Thyroid gland (tissue), 4 donors: Measurements from ENCODE around the gene COL9A1.

Experiments used
- POLR2A ChIP-seq, 2 donors: fragments of 450-650 bp; IDR thresholded peaks; one replicate each; pipeline ENCODE4 v1.6.1; 2017; ENCODE audit warnings: antibody characterized with exemption in 2 of 2, mild to moderate bottlenecking in 2 of 2, moderate library complexity in 1 of 2
- TF ChIP-seq, protein P1 (sequence below), 6 experiments: fragments of 200-600 bp in 3 of 6; fragments of 450-650 bp in 3 of 6; sonication (generic) in 3 of 6; IDR thresholded peaks; one replicate each; pipeline ENCODE4 v1.5.1; 2016 to 2019; ENCODE audit warnings: antibody characterized with exemption in 6 of 6, mild to moderate bottlenecking in 2 of 6, inconsistent platforms in 1 of 6, moderate library complexity in 1 of 6

DNA sequence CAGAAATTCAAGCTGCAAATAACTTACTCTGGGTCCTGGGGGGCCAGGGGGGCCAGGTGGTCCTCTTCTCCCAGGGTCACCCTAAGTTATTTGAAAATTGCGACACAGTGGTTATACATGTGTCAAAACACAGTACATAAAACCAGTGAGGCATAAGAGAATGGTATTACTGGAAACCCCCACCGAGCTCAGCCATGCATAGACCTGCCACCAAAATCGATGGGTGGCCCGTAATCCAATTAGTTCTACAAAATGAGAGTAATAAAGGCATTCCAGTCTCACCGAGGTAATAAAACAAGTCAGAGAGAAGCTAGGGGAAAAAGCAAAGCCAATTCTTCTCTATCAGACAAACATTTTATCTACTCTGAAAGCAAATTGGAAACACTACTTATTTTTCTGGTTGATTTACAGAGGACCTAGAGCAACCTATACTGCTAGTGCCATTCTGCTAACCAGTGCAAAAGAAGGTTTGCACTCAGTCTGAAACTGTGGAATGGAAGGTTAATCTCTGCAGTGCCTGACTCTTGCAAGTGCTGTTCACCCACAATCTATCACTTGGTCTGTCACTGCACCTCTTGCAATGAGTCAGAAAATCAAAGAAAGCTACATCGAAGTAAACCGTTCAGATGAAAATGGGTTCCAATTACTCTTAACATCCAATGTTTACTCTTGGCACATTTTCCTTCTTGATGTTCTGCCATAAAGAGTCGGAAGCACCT lies 32.4 kb downstream of the COL9A1 start:
- no peak for TF ChIP-seq POLR2A (IDR thresholded peaks at IDR 0.05)
- TF ChIP-seq, protein P1, sequence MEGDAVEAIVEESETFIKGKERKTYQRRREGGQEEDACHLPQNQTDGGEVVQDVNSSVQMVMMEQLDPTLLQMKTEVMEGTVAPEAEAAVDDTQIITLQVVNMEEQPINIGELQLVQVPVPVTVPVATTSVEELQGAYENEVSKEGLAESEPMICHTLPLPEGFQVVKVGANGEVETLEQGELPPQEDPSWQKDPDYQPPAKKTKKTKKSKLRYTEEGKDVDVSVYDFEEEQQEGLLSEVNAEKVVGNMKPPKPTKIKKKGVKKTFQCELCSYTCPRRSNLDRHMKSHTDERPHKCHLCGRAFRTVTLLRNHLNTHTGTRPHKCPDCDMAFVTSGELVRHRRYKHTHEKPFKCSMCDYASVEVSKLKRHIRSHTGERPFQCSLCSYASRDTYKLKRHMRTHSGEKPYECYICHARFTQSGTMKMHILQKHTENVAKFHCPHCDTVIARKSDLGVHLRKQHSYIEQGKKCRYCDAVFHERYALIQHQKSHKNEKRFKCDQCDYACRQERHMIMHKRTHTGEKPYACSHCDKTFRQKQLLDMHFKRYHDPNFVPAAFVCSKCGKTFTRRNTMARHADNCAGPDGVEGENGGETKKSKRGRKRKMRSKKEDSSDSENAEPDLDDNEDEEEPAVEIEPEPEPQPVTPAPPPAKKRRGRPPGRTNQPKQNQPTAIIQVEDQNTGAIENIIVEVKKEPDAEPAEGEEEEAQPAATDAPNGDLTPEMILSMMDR (IDR thresholded peaks at IDR 0.05): no peak
